GM19351 (cell line): ENCODE measurements around the gene NAB1.

Experiments used
- ATAC-seq: cut with Tn5 transposase; IDR thresholded peaks from one replicate; pipeline ENCODE4 v1.9.1; 2021; ENCODE audit warnings: mild to moderate bottlenecking, moderate library complexity; ENCODE audit not compliant: unreplicated experiment

Gene NAB1

GRCh38 chr2:190711069-190711468, 62.2 kb downstream of the NAB1 start:
- no peak for ATAC-seq

DNA sequence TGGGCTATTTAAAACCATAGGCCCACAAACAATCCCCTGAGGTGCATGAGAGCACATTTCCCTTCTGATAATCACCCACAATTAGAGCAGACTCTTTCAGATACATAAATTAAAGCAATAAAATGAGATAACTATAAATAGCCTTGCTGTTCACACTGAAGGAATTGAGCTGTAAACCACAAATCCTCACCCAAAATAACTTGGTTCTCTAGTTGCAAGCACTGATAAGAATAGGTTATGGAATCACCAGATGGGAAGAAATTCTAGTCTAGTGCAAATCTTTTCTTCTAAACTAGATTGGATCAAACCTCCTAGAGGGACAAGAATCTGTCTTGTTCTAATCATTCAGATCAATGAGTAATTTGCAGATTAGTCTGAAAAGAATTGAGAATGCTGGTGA, 64.6 kb downstream of the NAB1 start:
- ATAC-seq = no peak

DNA sequence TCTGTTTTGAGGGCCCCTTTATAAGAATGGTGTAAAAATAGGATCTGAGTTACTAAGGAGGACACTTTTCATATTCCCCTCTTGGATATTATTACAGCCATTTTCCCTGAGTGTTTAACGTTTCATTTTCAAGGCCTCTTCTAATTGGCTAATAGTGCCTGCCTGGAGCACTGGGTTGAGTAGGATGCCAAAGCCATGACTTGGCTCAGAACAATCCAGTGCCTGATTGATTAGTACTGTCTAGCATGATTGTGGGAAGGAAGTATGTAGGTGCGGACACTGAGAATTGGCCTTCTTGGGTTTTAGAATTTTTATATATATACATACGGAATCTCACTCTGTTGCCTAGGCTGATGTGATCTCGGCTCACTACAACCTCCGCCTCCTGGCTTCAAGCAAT, 66.1 kb downstream of the NAB1 start:
- ATAC-seq = no peak

GRCh38 chr2:190716176-190716807, 67.4 kb downstream of the NAB1 start:
- no peak for ATAC-seq

DNA sequence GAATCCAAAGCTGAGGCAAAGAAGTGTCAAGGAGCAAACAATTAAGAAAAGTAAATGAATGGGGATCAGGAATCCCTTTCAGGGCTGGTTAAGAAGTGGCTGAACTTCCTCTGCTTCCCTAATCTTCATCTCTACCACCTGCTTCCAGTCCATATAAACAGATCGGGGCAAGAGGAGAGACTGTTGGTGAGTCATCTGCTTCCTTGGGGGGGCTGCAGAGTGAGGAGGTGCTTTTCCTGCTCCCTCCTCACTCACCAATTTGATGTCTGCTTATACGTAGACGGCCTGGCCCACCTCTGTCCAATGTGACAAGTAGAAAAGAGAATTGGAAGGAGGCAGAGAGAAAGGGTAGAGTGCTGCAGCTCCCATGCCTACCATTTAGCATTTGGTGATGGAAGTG, 68.4 kb downstream of the NAB1 start:
- ATAC-seq = no peak

DNA sequence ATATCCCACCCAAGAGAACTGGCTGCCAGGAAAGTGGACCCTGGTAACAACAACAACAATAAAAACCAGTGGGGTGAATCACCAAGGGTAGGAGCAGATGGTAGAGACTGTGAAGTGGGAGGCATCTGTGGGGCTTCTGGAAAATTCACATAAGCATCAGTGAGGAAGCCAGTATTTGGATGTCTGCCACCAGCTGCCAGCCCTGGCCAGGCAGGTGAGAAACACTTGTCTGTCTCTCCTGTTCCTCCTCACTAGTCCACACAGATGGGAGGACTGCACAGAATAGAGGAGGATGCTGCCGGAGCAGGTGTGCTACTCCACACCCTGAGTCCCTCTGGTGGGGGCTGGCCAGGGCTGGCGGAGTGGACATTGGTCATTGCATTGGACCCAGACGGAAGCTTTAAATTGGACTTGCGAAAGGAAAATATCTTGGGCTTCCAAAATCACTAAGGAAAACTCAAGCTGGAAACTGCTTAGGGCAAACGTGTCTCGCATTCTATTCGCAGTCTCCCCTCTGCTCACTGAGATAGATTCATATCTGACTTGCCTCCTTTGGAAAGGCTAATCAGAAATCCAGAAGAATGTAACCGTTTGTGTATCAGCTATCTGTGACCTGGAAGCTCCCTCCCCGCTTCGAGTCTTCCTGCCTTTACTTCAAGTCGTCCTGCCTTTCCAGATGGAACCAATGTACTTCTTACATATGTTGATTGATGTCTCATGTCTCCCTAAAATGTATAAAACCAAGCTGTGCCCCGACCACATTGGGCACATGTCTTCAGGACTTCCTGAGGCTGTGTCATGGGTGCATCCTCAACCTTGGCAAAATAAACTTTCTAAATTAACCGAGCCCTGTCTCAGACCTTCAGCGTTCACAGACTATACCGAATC, 69.1 kb downstream of the NAB1 start:
- ATAC-seq = no peak

DNA sequence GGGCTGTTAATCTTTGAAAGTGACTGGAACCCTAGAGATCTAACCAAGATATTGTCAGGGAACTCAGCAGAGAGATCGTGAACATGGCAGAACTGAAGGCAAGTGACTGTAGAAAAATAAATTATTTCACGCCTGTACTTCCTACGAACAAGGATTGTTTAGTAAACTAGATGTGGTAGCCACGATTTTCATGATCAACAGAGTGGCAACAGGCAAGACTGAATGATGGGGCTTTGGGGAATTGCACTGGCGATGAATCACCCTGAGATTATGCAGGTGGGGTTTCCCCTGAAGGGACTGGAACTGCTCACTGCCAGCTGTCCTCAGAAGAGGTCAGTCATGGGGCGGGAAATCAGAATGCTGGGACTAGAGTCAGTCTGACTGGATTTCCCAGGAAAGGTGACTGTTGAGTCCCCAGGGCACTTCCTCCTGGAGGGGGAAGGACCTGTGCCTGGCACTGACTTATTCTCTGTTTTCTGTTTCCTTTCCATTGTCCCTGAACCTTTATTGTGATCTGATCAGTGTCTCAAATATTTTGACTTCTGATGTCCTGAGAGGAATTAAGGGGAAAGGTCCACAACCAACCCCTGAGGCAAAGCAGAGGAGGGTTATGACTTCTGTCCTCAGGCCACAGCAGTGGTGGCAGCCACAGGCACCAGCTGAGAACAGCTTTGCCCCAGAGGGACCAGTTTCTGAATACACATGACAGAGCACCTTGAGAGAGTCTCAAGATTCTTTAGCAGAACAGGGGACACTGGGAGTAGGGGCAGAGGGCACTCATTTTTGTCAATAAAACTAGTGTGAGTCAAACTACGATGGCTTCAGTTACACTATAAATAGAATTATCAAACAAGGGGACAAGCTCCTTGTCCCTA, 70.0 kb downstream of the NAB1 start:
- ATAC-seq = peak; percentile 53

DNA sequence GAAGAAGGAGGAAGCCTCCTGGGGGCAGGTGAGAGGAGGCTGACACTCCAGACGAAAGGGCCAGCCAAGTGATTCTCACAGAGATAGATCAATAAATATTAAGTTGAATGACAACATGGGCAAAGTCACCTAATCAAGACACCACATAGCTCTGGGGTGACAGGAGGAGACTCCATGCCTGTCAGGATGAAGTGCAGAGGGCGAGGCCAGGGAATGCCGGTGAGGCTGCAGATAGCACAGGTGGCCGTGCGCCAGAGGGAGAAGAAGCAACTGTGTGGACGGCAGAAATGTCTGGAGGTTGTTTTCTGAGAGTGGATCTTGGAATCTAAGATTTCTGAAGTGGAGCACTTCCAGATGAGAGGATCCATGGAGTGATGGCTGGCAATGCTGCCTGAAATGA, 71.4 kb downstream of the NAB1 start:
- no peak for ATAC-seq

- ATAC-seq = no peak
Measured at GRCh38 chr2:190720691-190721090, 71.8 kb downstream of the NAB1 start.

DNA sequence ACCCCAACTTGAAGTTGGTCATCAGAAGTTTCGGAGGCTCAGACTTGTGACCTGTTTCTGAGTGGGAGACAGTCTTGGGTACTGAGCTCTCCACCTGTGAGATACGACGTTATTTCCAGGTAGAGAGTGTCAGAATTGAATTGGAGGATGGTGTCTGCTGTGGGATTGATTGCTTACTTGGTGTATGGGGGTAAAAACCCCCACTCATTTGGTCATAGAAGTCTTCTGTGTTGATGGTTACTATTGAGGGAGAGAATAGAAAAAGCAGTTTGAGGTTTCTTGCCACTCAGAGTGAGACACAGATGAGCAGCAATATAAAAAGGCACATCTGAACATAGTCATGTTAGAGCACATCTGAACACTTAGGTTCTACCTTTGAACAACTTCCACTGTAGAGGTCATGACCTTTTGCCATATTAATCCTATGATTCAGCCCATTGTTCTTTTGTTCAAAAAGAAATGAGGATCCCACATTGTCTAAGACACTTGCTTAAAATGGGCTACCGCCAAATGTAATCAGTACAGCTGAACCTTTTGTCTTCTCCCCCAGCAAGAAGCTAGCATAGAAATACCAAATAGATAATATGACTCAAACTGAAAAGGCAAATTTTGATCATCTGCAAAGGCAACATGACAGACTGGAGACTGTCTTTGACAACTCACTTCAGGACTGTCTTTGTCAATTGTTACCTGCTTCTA, 73.3 kb downstream of the NAB1 start:
- peak; percentile 62 for ATAC-seq

DNA sequence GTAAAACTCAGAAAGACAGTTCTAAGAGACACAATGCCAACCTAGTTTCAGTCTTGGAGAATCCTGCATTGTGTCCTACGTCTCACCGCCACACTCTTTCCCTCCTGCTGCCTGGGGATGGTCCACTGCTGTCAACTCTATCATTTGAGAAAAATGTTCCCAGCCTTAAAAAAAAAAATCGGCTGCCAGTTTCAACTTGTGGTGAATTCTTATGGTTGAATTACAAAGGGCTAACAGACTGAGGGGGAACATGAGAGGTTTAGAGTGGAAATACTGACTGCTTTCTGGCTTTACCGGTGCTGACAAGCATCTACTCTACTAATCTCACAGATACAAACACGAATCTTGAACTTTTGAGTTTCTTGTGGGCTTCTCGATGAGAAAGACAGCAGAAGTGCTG, 74.0 kb downstream of the NAB1 start:
- no peak for ATAC-seq

GRCh38 chr2:190723397-190724090, 74.7 kb downstream of the NAB1 start:
- no peak for ATAC-seq

DNA sequence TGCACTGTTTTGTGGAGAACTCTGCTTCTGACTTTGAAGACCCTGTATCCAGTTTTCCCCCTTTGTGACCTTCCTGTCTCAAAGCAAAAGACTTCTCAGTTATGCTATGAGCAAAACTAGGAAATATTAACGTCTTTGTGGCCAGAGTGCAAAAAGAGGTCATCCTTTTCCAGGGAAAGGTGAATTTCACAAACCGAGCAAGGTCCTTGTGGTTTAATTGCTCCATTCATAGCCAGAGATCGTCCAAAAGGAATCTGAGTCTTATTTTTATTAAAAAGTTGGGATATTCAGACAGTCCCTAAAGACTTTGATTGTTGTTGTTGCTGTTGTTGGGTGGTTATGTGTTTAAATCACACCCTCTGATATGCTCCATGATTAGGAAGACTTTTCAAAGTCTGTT, 77.4 kb downstream of the NAB1 start:
- ATAC-seq = no peak

GRCh38 chr2:190736355-190736754, 87.5 kb downstream of the NAB1 start:
- ATAC-seq = no peak

- no peak for ATAC-seq
Measured at GRCh38 chr2:190740449-190740848, 91.6 kb downstream of the NAB1 start.
